Osteoblast (primary cell): ENCODE measurements around the gene FAHD1. TPM values are rescaled to one million over a fixed set of nuclear protein-coding genes. Genes with fewer than 3 reads are reported as not detected.

Experiments used
- DNase-seq: peaks from one replicate; pipeline ENCODE4 v3.0.0; 2011; ENCODE audit warnings: low spot score, mixed read lengths; ENCODE audit not compliant: insufficient read length; ENCODE audit errors: missing footprints
- H2AFZ ChIP-seq: 2 replicates; pipeline ENCODE4 v1.6.0; 2011; ENCODE audit warnings: mild to moderate bottlenecking, low read length
- H3K27ac ChIP-seq: 2 replicates; pipeline ENCODE4 v1.5.1; 2011; ENCODE audit warnings: mild to moderate bottlenecking, low read depth, low read length, moderate library complexity
- H3K27me3 ChIP-seq: 2 replicates; pipeline ENCODE4 v1.6.0; 2012; ENCODE audit warnings: mild to moderate bottlenecking, control low read depth, inconsistent platforms, low read length, moderate library complexity; ENCODE audit not compliant: insufficient read depth
- H3K36me3 ChIP-seq: 2 replicates; pipeline ENCODE4 v1.5.1; 2011; ENCODE audit warnings: mild to moderate bottlenecking, low read length, control low read depth, moderate library complexity; ENCODE audit not compliant: insufficient read depth
- H3K4me1 ChIP-seq: 2 replicates; pipeline ENCODE4 v1.5.1; 2011; ENCODE audit warnings: mild to moderate bottlenecking, low read length, control low read depth, moderate library complexity; ENCODE audit not compliant: insufficient read depth
- H3K4me2 ChIP-seq: 2 replicates; pipeline ENCODE4 v1.6.0; 2011; ENCODE audit warnings: mild to moderate bottlenecking, low read length; ENCODE audit not compliant: insufficient read depth
- H3K4me3 ChIP-seq: fragments of 200-600 bp; sonication (generic); 3 replicates; pipeline ENCODE4 v1.5.1; 2012; ENCODE audit warnings: mild to moderate bottlenecking, low read length, inconsistent platforms; ENCODE audit not compliant: insufficient read depth
- H3K79me2 ChIP-seq: 2 replicates; pipeline ENCODE4 v1.6.0; 2012; ENCODE audit warnings: mild to moderate bottlenecking, low read length, control low read depth, inconsistent platforms; ENCODE audit not compliant: insufficient read depth
- H3K9me3 ChIP-seq: 2 replicates; pipeline ENCODE4 v1.5.1; 2011; ENCODE audit warnings: low read depth, low read length, control low read depth
- H4K20me1 ChIP-seq: 2 replicates; pipeline ENCODE4 v1.6.0; 2012; ENCODE audit warnings: mild to moderate bottlenecking, low read length, control low read depth; ENCODE audit not compliant: insufficient read depth
- total RNA-seq: library from RNA; depleted of rRNA; stranded (reverse); fragments of >200 nt; gene quantifications from 2 replicates; pipeline ENCODE4 v1.2.3, GENCODE V29; 2012
- TF ChIP-seq, protein P1 (sequence below): IDR thresholded peaks from 2 replicates; pipeline ENCODE4 v1.5.1; 2011; ENCODE audit warnings: mild to moderate bottlenecking, low read depth, low read length, moderate library complexity; ENCODE audit errors: extremely low read depth

Gene FAHD1
- total RNA-seq, 1 donor, result 72.7 TPM

- Histone ChIP-seq H3K27me3 (no peaks in the 10 kb centered on the region), H3K4me2 (no peak overlapping the region), H3K27ac (no peak overlapping the region), H3K79me2 (peaks cover 25% of the 10 kb centered on the region), H3K4me1 (no peaks in the 10 kb centered on the region), H3K4me3 (no peak overlapping the region), H3K9me3 (no peaks in the 10 kb centered on the region), H2AFZ (no peak overlapping the region), H4K20me1 (peaks cover 11% of the 10 kb centered on the region), H3K36me3 (peaks cover 22% of the 10 kb centered on the region)
- no peak for DNase-seq
- TF ChIP-seq, protein P1, sequence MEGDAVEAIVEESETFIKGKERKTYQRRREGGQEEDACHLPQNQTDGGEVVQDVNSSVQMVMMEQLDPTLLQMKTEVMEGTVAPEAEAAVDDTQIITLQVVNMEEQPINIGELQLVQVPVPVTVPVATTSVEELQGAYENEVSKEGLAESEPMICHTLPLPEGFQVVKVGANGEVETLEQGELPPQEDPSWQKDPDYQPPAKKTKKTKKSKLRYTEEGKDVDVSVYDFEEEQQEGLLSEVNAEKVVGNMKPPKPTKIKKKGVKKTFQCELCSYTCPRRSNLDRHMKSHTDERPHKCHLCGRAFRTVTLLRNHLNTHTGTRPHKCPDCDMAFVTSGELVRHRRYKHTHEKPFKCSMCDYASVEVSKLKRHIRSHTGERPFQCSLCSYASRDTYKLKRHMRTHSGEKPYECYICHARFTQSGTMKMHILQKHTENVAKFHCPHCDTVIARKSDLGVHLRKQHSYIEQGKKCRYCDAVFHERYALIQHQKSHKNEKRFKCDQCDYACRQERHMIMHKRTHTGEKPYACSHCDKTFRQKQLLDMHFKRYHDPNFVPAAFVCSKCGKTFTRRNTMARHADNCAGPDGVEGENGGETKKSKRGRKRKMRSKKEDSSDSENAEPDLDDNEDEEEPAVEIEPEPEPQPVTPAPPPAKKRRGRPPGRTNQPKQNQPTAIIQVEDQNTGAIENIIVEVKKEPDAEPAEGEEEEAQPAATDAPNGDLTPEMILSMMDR, result no peak
Observed at GRCh38 chr16:1820096-1820945, 6.7 kb upstream of the FAHD1 start.

DNA sequence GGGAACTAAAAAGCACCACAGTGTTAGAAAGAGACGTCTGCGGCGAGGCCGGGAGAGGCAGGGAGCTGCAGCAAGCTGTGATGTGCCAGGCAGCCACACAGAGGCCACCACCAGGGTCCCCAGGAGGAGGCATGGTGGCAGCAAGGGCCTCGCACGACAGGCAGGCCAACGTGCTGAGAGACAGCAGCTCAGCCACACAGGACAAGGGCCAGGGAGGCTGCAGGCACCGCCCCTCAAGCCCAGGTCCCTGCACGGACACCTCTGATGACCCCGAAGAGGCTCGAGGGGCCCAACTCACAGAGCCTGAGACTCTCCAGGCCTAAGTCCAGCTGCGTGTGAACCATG, 6.1 kb upstream of the FAHD1 start:
- peaks cover 21% of the 10 kb centered on the region for H3K36me3 ChIP-seq
- TF ChIP-seq, protein P1, result no peak
- no peak overlapping the region for H3K4me3 ChIP-seq
- H3K27ac ChIP-seq, result no peak overlapping the region
- no peak overlapping the region for H3K4me2 ChIP-seq
- no peaks in the 10 kb centered on the region for H3K27me3 ChIP-seq
- no peak overlapping the region for H2AFZ ChIP-seq
- peaks cover 11% of the 10 kb centered on the region for H4K20me1 ChIP-seq
- H3K4me1 ChIP-seq, result peaks cover 6% of the 10 kb centered on the region
- H3K79me2 ChIP-seq, result peaks cover 31% of the 10 kb centered on the region
- no peaks in the 10 kb centered on the region for H3K9me3 ChIP-seq
- no peak for DNase-seq

- Histone ChIP-seq H3K4me1 (peaks cover 6% of the 10 kb centered on the region), H3K27ac (no peak overlapping the region), H4K20me1 (peaks cover 11% of the 10 kb centered on the region), H3K4me3 (no peak overlapping the region), H3K4me2 (no peak overlapping the region), H3K36me3 (peaks cover 14% of the 10 kb centered on the region), H3K79me2 (peaks cover 32% of the 10 kb centered on the region), H2AFZ (no peak overlapping the region), H3K27me3 (no peaks in the 10 kb centered on the region), H3K9me3 (no peaks in the 10 kb centered on the region)
- TF ChIP-seq, protein P1, result no peak
- DNase-seq, result no peak
Observed at GRCh38 chr16:1821861-1822611, 5.0 kb upstream of the FAHD1 start.

DNA sequence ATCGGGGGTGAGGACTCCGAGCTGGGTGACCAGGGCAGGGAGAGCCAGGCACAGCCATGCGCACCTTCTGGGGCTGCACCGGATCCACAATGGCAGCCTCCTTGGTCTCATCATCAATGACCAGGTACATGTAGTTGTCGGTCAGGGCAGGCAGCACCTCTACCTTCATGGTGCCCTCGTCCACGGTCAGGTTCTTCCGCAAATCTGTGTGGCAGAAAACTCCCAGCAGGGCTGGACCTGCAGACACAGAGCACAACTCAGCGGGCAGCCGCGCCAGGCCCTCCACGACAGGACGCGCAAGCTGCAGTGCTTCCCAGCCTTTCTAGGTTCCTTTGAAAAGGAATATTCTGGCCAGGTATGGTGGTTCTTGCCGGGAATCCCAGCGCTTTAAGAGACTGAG, 4.2 kb upstream of the FAHD1 start:
- H3K4me3 ChIP-seq, result no peak overlapping the region
- H3K27me3 ChIP-seq, result no peaks in the 10 kb centered on the region
- no peaks in the 10 kb centered on the region for H3K9me3 ChIP-seq
- peaks cover 40% of the 10 kb centered on the region for H3K79me2 ChIP-seq
- peaks cover 9% of the 10 kb centered on the region for H3K4me1 ChIP-seq
- H2AFZ ChIP-seq, result no peak overlapping the region
- TF ChIP-seq, protein P1, result no peak
- H4K20me1 ChIP-seq, result peaks cover 11% of the 10 kb centered on the region
- H3K27ac ChIP-seq, result no peak overlapping the region
- H3K36me3 ChIP-seq, result peaks cover 14% of the 10 kb centered on the region
- DNase-seq, result no peak
- no peak overlapping the region for H3K4me2 ChIP-seq
